PC-3 (cell line): ENCODE measurements around the gene CCNL2. TPM values are rescaled to one million over a fixed set of nuclear protein-coding genes. Genes with fewer than 3 reads are reported as not detected.

Experiments used
- ATAC-seq: fragments of 200-7000 bp; cut with Tn5 transposase; 2 replicates; pipeline ENCODE4 v1.9.1; 2020; ENCODE audit warnings: mild to moderate bottlenecking, moderate library complexity
- BruUV-seq: library from RNA; stranded (reverse); fragments of 400-500 nt; replicated peaks from 2 replicates; lab custom pipeline; 2021; lab: Mats Ljungman, UMichigan
- CTCF ChIA-PET: fragments of 300-600 bp; sonication (Branson Sonifier 250); formaldehyde crosslinking; loops from one replicate; lab custom pipeline; 2022; ENCODE audit warnings: antibody characterized with exemption; lab: Charles Lee
- POLR2A ChIA-PET: fragments of 300-600 bp; sonication (Branson Sonifier 250); formaldehyde crosslinking; loops from one replicate; lab custom pipeline; 2022; ENCODE audit warnings: antibody characterized with exemption; ENCODE audit not compliant: unreplicated experiment; lab: Charles Lee
- DNase-seq: peaks from one replicate; pipeline ENCODE4 v3.0.0-alpha.2; 2015
- H2AFZ ChIP-seq: fragments of 300-600 bp; sonication (generic); 2 replicates; pipeline ENCODE4 v1.6.0; 2016; ENCODE audit warnings: antibody characterized with exemption, low read length
- H3F3A ChIP-seq: fragments of 300-600 bp; sonication (generic); one replicate; pipeline ENCODE4 v1.6.0; 2017; ENCODE audit warnings: antibody characterized with exemption, low read length, control low read depth, mild to moderate bottlenecking; ENCODE audit not compliant: unreplicated experiment
- H3K27ac ChIP-seq: fragments of 300-600 bp; sonication (generic); 2 replicates; pipeline ENCODE4 v1.5.1; 2016; ENCODE audit warnings: mild to moderate bottlenecking, low read length
- H3K27me3 ChIP-seq: fragments of 300-600 bp; sonication (generic); 2 replicates; pipeline ENCODE4 v1.6.1; 2016; ENCODE audit warnings: low read length, mixed read lengths
- H3K36me3 ChIP-seq: fragments of 300-600 bp; sonication (generic); 2 replicates; pipeline ENCODE4 v1.6.1; 2016; ENCODE audit warnings: low read depth, mixed run types, low read length, mixed read lengths
- H3K4me1 ChIP-seq: fragments of 300-600 bp; sonication (generic); 2 replicates; pipeline ENCODE4 v1.5.1; 2016; ENCODE audit warnings: low read length; ENCODE audit not compliant: insufficient read depth
- H3K4me2 ChIP-seq: fragments of 300-600 bp; sonication (generic); 2 replicates; pipeline ENCODE4 v1.6.0; 2016; ENCODE audit warnings: low read length
- H3K4me3 ChIP-seq: fragments of 300-600 bp; sonication (generic); 2 replicates; pipeline ENCODE4 v1.5.1; 2016; ENCODE audit warnings: mild to moderate bottlenecking, low read length, mixed read lengths
- H3K79me2 ChIP-seq: fragments of 300-600 bp; sonication (generic); 2 replicates; pipeline ENCODE4 v1.6.1; 2017; ENCODE audit warnings: low read length, mixed read lengths
- H3K9ac ChIP-seq: fragments of 300-600 bp; sonication (generic); 2 replicates; pipeline ENCODE4 v1.6.0; 2016; ENCODE audit warnings: mild to moderate bottlenecking, low read length
- H3K9me2 ChIP-seq: fragments of 300-600 bp; sonication (generic); replicated peaks from 2 replicates; pipeline ENCODE4 v1.6.1; 2016; ENCODE audit warnings: mixed run types, low read length, mixed read lengths
- H3K9me3 ChIP-seq: fragments of 300-600 bp; sonication (generic); 2 replicates; pipeline ENCODE4 v1.6.1; 2016; ENCODE audit warnings: low read length, mixed read lengths
- H4K20me1 ChIP-seq: fragments of 300-600 bp; sonication (generic); 2 replicates; pipeline ENCODE4 v1.6.1; 2016; ENCODE audit warnings: low read length, mixed read lengths
- EZH2 ChIP-seq: fragments of 300-600 bp; sonication (generic); IDR thresholded peaks from one replicate; pipeline ENCODE4 v1.6.1; 2017; ENCODE audit warnings: antibody characterized with exemption, mild to moderate bottlenecking, low read length; ENCODE audit not compliant: unreplicated experiment
- EZH2phosphoT487 ChIP-seq: fragments of 300-600 bp; sonication (generic); IDR thresholded peaks from 2 replicates; pipeline ENCODE4 v1.6.1; 2018; ENCODE audit warnings: mild to moderate bottlenecking, antibody characterized with exemption, low read length, borderline replicate concordance
- intact Hi-C: fragments of 100-400 bp; cut with micrococcal nuclease; formaldehyde crosslinking; loops from 2 replicates; pipeline ENCODE4 v1.9.0; 2023
- total RNA-seq: library from RNA; depleted of rRNA; stranded (reverse); fragments of >200 nt; gene quantifications from 2 replicates; pipeline ENCODE4 v1.2.3, GENCODE V29; 2014
- TF ChIP-seq, protein P1 (sequence below): fragments of 300-600 bp; sonication (generic); conservative IDR thresholded peaks from 2 replicates; pipeline ENCODE4 v1.5.1; 2017; ENCODE audit warnings: antibody characterized with exemption, low read depth, mild to moderate bottlenecking, low read length

The CCNL2 gene
- total RNA-seq, 1 experiment from 2014 or later, result 385 TPM

DNA sequence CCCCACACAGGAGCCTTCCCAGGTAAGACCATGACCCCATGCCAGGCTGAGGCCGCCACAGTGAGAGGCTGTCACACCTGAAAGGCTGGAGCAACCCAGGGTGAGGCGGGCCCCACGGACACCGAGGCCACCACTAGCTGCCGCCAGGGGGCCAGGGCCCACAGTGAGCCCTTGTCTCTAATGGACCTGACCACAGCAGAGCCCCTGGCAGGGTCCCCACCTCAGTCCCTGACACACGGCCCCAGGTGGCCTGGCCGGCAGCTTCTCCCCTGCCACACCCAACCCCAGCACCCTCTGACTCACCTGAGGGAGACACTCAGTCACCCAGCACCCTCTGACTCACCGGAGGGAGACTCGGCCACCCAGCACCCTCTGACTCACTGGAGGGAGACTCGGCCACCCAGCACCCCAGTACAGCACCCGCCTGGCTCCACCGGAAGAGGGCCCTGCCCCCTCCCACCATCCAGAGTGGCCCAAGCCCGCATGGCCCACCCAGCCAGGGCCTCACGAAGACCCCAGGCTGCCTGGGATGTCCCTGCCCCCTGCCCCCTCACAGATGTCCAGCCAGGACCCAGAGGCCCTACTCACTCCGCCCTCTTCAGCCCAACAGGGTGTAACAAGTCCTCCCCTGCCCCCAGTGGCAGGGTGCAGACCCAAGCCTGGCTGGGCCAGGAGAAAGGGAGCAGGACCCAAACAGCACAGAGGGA lies 54.3 kb downstream of the CCNL2 start:
- Histone ChIP-seq H3K4me1 (peaks cover 45% of the 10 kb centered on the region), H4K20me1 (no peaks in the 10 kb centered on the region), H3K4me2 (peak overlapping the region; percentile 98), H3K9me2 (no peaks in the 10 kb centered on the region), H3F3A (no peaks in the 10 kb centered on the region), H3K36me3 (peaks cover 30% of the 10 kb centered on the region; the same call in 1 of the 2 replicates), H3K79me2 (peaks cover 78% of the 10 kb centered on the region), H3K27me3 (no peaks in the 10 kb centered on the region), H3K9ac (peak overlapping the region; percentile 93), H2AFZ (no peak overlapping the region), H3K9me3 (no peaks in the 10 kb centered on the region), H3K4me3 (peak overlapping the region; percentile 91), H3K27ac (peak overlapping the region; percentile 97)
- DNase-seq (peak; percentile 100), ATAC-seq (peak; percentile 51)
- TF ChIP-seq EZH2phosphoT487 (peak; percentile 89), EZH2 (no peak)
- TF ChIP-seq, protein P1, sequence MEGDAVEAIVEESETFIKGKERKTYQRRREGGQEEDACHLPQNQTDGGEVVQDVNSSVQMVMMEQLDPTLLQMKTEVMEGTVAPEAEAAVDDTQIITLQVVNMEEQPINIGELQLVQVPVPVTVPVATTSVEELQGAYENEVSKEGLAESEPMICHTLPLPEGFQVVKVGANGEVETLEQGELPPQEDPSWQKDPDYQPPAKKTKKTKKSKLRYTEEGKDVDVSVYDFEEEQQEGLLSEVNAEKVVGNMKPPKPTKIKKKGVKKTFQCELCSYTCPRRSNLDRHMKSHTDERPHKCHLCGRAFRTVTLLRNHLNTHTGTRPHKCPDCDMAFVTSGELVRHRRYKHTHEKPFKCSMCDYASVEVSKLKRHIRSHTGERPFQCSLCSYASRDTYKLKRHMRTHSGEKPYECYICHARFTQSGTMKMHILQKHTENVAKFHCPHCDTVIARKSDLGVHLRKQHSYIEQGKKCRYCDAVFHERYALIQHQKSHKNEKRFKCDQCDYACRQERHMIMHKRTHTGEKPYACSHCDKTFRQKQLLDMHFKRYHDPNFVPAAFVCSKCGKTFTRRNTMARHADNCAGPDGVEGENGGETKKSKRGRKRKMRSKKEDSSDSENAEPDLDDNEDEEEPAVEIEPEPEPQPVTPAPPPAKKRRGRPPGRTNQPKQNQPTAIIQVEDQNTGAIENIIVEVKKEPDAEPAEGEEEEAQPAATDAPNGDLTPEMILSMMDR, result peak; percentile 76
- no TSS peak for BruUV-seq
- POLR2A ChIA-PET, result no interaction called here
- intact Hi-C loops, result loop anchor here (1.0 to 2.0 kb wide), 4 partner anchors 14 to 30 kb away; partner anchors contain the start of genes AURKAIP1 and TAS1R3
- CTCF ChIA-PET, result interaction anchor here (0.6 kb wide), 1 partner anchor 18 kb away, joined by 4 read pairs; no protein-coding TSS in a partner anchor

DNA sequence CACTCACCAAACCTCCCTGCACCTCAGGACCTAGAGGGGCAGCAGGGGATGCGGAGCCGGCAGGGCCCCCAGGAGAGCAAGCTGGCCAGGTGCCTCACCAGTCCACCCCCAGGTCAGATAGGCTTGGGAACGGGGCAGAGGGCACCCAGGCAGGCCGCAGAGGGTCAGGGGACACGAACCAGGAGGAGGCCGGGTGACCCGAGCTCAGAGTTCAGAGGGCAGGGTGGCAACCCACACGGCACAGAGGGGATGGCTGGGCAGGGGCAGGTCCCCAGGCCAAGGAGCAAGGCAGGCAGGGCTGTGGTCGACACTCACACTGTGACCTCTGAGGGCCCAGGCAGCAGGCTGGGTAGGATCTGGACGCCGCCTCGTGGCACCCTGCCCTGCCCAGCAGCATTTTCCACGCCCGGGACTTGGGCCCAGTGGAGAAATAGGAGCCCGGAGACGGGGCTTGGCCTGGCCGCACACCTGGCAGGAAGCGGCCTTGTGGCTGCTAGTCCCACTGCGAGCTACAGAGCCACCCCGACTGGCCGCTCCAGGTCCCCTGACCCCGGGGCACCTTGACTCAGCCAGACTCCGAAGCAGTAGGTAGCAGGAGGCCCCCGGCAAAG lies 55.2 kb downstream of the CCNL2 start:
- Histone ChIP-seq H3K9ac (peak overlapping the region; percentile 93), H3K4me3 (peak overlapping the region; percentile 59), H3K4me1 (peaks cover 45% of the 10 kb centered on the region), H3K4me2 (peak overlapping the region; percentile 98), H4K20me1 (no peaks in the 10 kb centered on the region), H3K9me3 (no peaks in the 10 kb centered on the region), H2AFZ (no peak overlapping the region), H3K36me3 (peaks cover 33% of the 10 kb centered on the region), H3K9me2 (no peaks in the 10 kb centered on the region), H3F3A (no peaks in the 10 kb centered on the region), H3K79me2 (peaks cover 78% of the 10 kb centered on the region), H3K27ac (peak overlapping the region; percentile 97), H3K27me3 (no peaks in the 10 kb centered on the region)
- DNase-seq (peak; percentile 64), ATAC-seq (peak; percentile 11)
- intact Hi-C loops, result loop anchor here (1.0 to 2.0 kb wide), 4 partner anchors 13 to 31 kb away; partner anchors contain the start of genes AURKAIP1 and TAS1R3
- POLR2A ChIA-PET, result interaction anchor here (0.5 kb wide), 1 partner anchor 20 kb away, joined by 9 read pairs; no protein-coding TSS in a partner anchor
- BruUV-seq, result no TSS peak
- CTCF ChIA-PET, result interaction anchor here (0.6 kb wide), 1 partner anchor 19 kb away, joined by 4 read pairs; no protein-coding TSS in a partner anchor
- TF ChIP-seq EZH2 (no peak), EZH2phosphoT487 (no peak)
- TF ChIP-seq, protein P1, result no peak
